Renal cortex interstitium (tissue), 11 donors: ENCODE data around the gene MICAL3. TPM values are rescaled to one million over a fixed set of nuclear protein-coding genes. Genes with fewer than 3 reads are reported as not detected.

Experiments
- DNase-seq, 11 donors: peaks; one replicate each; pipeline ENCODE4 v3.0.0-alpha.2; 2013; ENCODE audit warnings: low read depth in 9 of 11, low spot score in 4 of 11; ENCODE audit errors: extremely low read depth in 1 of 11
- polyA plus RNA-seq, 3 donors: library from polyadenylated mRNA; unstranded; fragments of 120-200 nt; gene quantifications; one replicate each; pipeline ENCODE4 v1.2.1, GENCODE V29; 2013; ENCODE audit not compliant: insufficient read length in 3 of 3

Gene MICAL3
- polyA plus RNA-seq, 3 donors, result 30.9 to 40.3 (median 32.8) TPM

GRCh38 chr22:17870407-17870806, 154.0 kb downstream of the MICAL3 start:
- no peak for DNase-seq

GRCh38 chr22:17869285-17870096, 154.9 kb downstream of the MICAL3 start:
- DNase-seq, result no peak

GRCh38 chr22:17868771-17869170, 155.6 kb downstream of the MICAL3 start:
- DNase-seq, result no peak

- no peak for DNase-seq
These were observed 157.1 kb downstream of the MICAL3 start for GRCh38 chr22:17867160-17867785.

GRCh38 chr22:17866621-17867020, 157.7 kb downstream of the MICAL3 start:
- DNase-seq, result no peak

GRCh38 chr22:17866127-17866526, 158.2 kb downstream of the MICAL3 start:
- no peak for DNase-seq

GRCh38 chr22:17865183-17866055, 158.9 kb downstream of the MICAL3 start:
- DNase-seq, result no peak

GRCh38 chr22:17864398-17865182, 159.8 kb downstream of the MICAL3 start:
- no peak for DNase-seq

GRCh38 chr22:17862646-17863181, 161.6 kb downstream of the MICAL3 start:
- no peak for DNase-seq

- DNase-seq, result no peak
These were observed 162.5 kb downstream of the MICAL3 start for GRCh38 chr22:17861909-17862308.

- DNase-seq, result no peak
These were observed 164.0 kb downstream of the MICAL3 start for GRCh38 chr22:17860220-17860965.

GRCh38 chr22:17858033-17858432, 166.3 kb downstream of the MICAL3 start:
- DNase-seq, result no peak

GRCh38 chr22:17855572-17856290, 168.6 kb downstream of the MICAL3 start:
- no peak for DNase-seq

GRCh38 chr22:17853073-17853472, 171.3 kb downstream of the MICAL3 start:
- DNase-seq, result no peak

- no peak for DNase-seq
These were observed 172.6 kb downstream of the MICAL3 start for GRCh38 chr22:17851759-17852158.

- DNase-seq, result no peak
These were observed 176.8 kb downstream of the MICAL3 start for GRCh38 chr22:17847360-17848078.
